Tibial artery (tissue), 4 donors: ENCODE data around the gene MICAL3.

ENCODE experiments used
- DNase-seq, 2 donors: peaks; one replicate each; pipeline ENCODE4 v3.0.0-alpha.2; 2019
- H3K27ac ChIP-seq, 2 donors: fragments of 200-600 bp; sonication (generic) in 1 of 2; 1 replicate in 1 of 2; 2 replicates in 1 of 2; pipeline ENCODE4 v1.5.1; 2018 to 2019; ENCODE audit warnings: mild to moderate bottlenecking in 1 of 2
- H3K27me3 ChIP-seq, 2 donors: fragments of 200-600 bp; sonication (generic) in 1 of 2; one replicate each; pipeline versions ENCODE4 v1.5.1 to v1.6.0; 2016 to 2019
- H3K36me3 ChIP-seq, 3 donors: fragments of 200-600 bp; sonication (generic) in 2 of 3; one replicate each; pipeline ENCODE4 v1.5.1; 2016 to 2019; ENCODE audit warnings: mild to moderate bottlenecking in 2 of 3
- H3K4me1 ChIP-seq, 4 donors: fragments of 200-600 bp; sonication (generic) in 2 of 4; 1 replicate in 3 of 4; 2 replicates in 1 of 4; pipeline ENCODE4 v1.5.1; 2016 to 2019
- H3K4me3 ChIP-seq, 2 donors: fragments of 200-600 bp; sonication (generic) in 1 of 2; 1 replicate in 1 of 2; 2 replicates in 1 of 2; pipeline ENCODE4 v1.5.1; 2018 to 2019; ENCODE audit warnings: mild to moderate bottlenecking in 2 of 2
- H3K9me3 ChIP-seq, 3 donors: fragments of 200-600 bp; sonication (generic) in 1 of 3; one replicate each; pipeline ENCODE4 v1.5.1; 2016 to 2019
- CTCF ChIP-seq, 2 experiments: fragments of 200-600 bp in 1 of 2; fragments of 450-650 bp in 1 of 2; IDR thresholded peaks; one replicate each; pipeline ENCODE4 v1.5.1; 2017 to 2019; ENCODE audit warnings: antibody characterized with exemption in 2 of 2, mild to moderate bottlenecking in 1 of 2, moderate library complexity in 1 of 2
- intact Hi-C: fragments of 100-400 bp; cut with DNase I; formaldehyde crosslinking; loops from one replicate; pipeline ENCODE4 v1.15.0; 2023; ENCODE audit warnings: low total_unique reads

MICAL3 gene

GRCh38 chr22:17791196-17791595 lies 233.2 kb downstream of the MICAL3 start:
- peaks cover 34 to 83% (median 55%) of the 10 kb centered on the region in 3 donors for H3K36me3 ChIP-seq
- intact Hi-C loops: no loop called here
- DNase-seq: no peak
- H3K27me3 ChIP-seq: no peaks in the 10 kb centered on the region
- no peaks in the 10 kb centered on the region for H3K4me1 ChIP-seq
- no peaks in the 10 kb centered on the region for H3K9me3 ChIP-seq
- no peak overlapping the region for H3K27ac ChIP-seq
- TF ChIP-seq CTCF (IDR thresholded peaks at IDR 0.05): no peak
- H3K4me3 ChIP-seq: no peak overlapping the region

GRCh38 chr22:17789379-17790200 lies 234.8 kb downstream of the MICAL3 start:
- no peak overlapping the region for H3K27ac ChIP-seq
- no peak overlapping the region for H3K4me3 ChIP-seq
- intact Hi-C loops: loop anchor here (10.0 kb wide), 1 partner anchor 235 kb away; no protein-coding TSS in a partner anchor
- no peaks in the 10 kb centered on the region for H3K9me3 ChIP-seq
- H3K4me1 ChIP-seq: no peaks in the 10 kb centered on the region
- peaks cover 26 to 69% (median 48%) of the 10 kb centered on the region in 3 donors for H3K36me3 ChIP-seq
- no peaks in the 10 kb centered on the region for H3K27me3 ChIP-seq
- TF ChIP-seq CTCF (IDR thresholded peaks at IDR 0.05): no peak
- DNase-seq: no peak

GRCh38 chr22:17788528-17789378 lies 235.6 kb downstream of the MICAL3 start:
- H3K27ac ChIP-seq: no peak overlapping the region
- no peak overlapping the region for H3K4me3 ChIP-seq
- H3K9me3 ChIP-seq: no peaks in the 10 kb centered on the region
- H3K4me1 ChIP-seq: no peaks in the 10 kb centered on the region
- intact Hi-C loops: loop anchor here (10.0 kb wide), 1 partner anchor 234 kb away; no protein-coding TSS in a partner anchor
- DNase-seq: no peak
- H3K36me3 ChIP-seq: peaks cover 26 to 61% (median 44%) of the 10 kb centered on the region in 3 donors
- no peaks in the 10 kb centered on the region for H3K27me3 ChIP-seq
- no peak for TF ChIP-seq CTCF (IDR thresholded peaks at IDR 0.05)

GRCh38 chr22:17787716-17788330 lies 236.5 kb downstream of the MICAL3 start:
- H3K4me3 ChIP-seq: no peak overlapping the region
- H3K27ac ChIP-seq: no peak overlapping the region
- no peak for DNase-seq
- H3K9me3 ChIP-seq: no peaks in the 10 kb centered on the region
- no peaks in the 10 kb centered on the region for H3K27me3 ChIP-seq
- peaks cover 0 to 7% (median 2%) of the 10 kb centered on the region in 4 donors for H3K4me1 ChIP-seq
- no peak for TF ChIP-seq CTCF (IDR thresholded peaks at IDR 0.05)
- intact Hi-C loops: loop anchor here (10.0 kb wide), 1 partner anchor 233 kb away; no protein-coding TSS in a partner anchor
- peaks cover 26 to 51% (median 42%) of the 10 kb centered on the region in 3 donors for H3K36me3 ChIP-seq

- DNase-seq: no peak
- Histone ChIP-seq H3K27me3 (no peaks in the 10 kb centered on the region), H3K9me3 (no peaks in the 10 kb centered on the region), H3K4me1 (peaks cover 0 to 12% (median 2%) of the 10 kb centered on the region in 4 donors), H3K27ac (no peak overlapping the region), H3K36me3 (peaks cover 26 to 46% (median 39%) of the 10 kb centered on the region in 3 donors), H3K4me3 (no peak overlapping the region)
- intact Hi-C loops: loop anchor here (10.0 kb wide), 1 partner anchor 232 kb away; no protein-coding TSS in a partner anchor
- TF ChIP-seq CTCF (IDR thresholded peaks at IDR 0.05): no peak
Measured at GRCh38 chr22:17787241-17787640, 237.1 kb downstream of the MICAL3 start.
